Measurements from ENCODE around the gene OR2F2. TPM values are rescaled to one million over a fixed set of nuclear protein-coding genes. Genes with fewer than 3 reads are reported as not detected.

OR2F2 gene
- not detected for total RNA-seq
- long read RNA-seq = 0 reads

GRCh38 chr7:143934526-143935325 is at the start of gene OR2F2:
OR2F2 (plus strand) TSS chr7:143935233; CDS start chr7:143935233, 0 bp downstream.
- intact Hi-C loops (cut with micrococcal nuclease) = no loop called here
- DNase-seq (no peak), ATAC-seq (no peak)

GRCh38 chr7:143885951-143886350 is 49.1 kb upstream of the OR2F2 start:
- no peak for DNase-seq
- intact Hi-C loops (cut with micrococcal nuclease) = no loop called here
- ATAC-seq = no peak

- intact Hi-C loops (cut with micrococcal nuclease) = no loop called here
- no peak for ATAC-seq
- DNase-seq = no peak
Observed at GRCh38 chr7:143886826-143887477, 48.1 kb upstream of the OR2F2 start.

- DNase-seq = no peak
- ATAC-seq = no peak
- intact Hi-C loops (cut with micrococcal nuclease) = no loop called here
Observed at GRCh38 chr7:143889068-143889467, 46.0 kb upstream of the OR2F2 start.

- intact Hi-C loops (cut with micrococcal nuclease) = no loop called here
- no peak for DNase-seq
- no peak for ATAC-seq
Observed at GRCh38 chr7:143890558-143890957, 44.5 kb upstream of the OR2F2 start.

GRCh38 chr7:143891457-143891856 is 43.6 kb upstream of the OR2F2 start:
- intact Hi-C loops (cut with micrococcal nuclease) = no loop called here
- DNase-seq = no peak

GRCh38 chr7:143892527-143893300 is 42.3 kb upstream of the OR2F2 start:
- ATAC-seq = no peak
- intact Hi-C loops (cut with micrococcal nuclease) = no loop called here
- no peak for DNase-seq

More at GRCh38 chr7:143891457-143891856, 43.6 kb upstream of the OR2F2 start:
- ATAC-seq = no peak

GRCh38 chr7:143896667-143897066 is 38.4 kb upstream of the OR2F2 start:
- no peak for ATAC-seq
- intact Hi-C loops (cut with micrococcal nuclease) = no loop called here

GRCh38 chr7:143898810-143899209 is 36.2 kb upstream of the OR2F2 start:
- intact Hi-C loops (cut with micrococcal nuclease) = no loop called here
- ATAC-seq (no peak), DNase-seq (no peak)

More at GRCh38 chr7:143896667-143897066, 38.4 kb upstream of the OR2F2 start:
- DNase-seq = no peak

GRCh38 chr7:143900230-143900766 is 34.7 kb upstream of the OR2F2 start:
- DNase-seq (no peak), ATAC-seq (no peak)
- intact Hi-C loops (cut with micrococcal nuclease) = no loop called here

- intact Hi-C loops (cut with micrococcal nuclease) = no loop called here
- ATAC-seq = peak; percentile 64
- peak; percentile 68 for DNase-seq
Observed at GRCh38 chr7:143901332-143901667, 33.7 kb upstream of the OR2F2 start.

- ATAC-seq = peak; percentile 98
- DNase-seq = peak; percentile 98
- intact Hi-C loops (cut with micrococcal nuclease) = no loop called here
Observed at GRCh38 chr7:143901668-143902331, 33.2 kb upstream of the OR2F2 start, which contains the start of gene TCAF1. TCAF1 (minus strand) TSS chr7:143902176; CDS start chr7:143876608, 25,568 bp downstream.

- DNase-seq (peak; percentile 26), ATAC-seq (no peak)
- intact Hi-C loops (cut with micrococcal nuclease) = no loop called here
Observed at GRCh38 chr7:143902332-143902899, 32.6 kb upstream of the OR2F2 start.

GRCh38 chr7:143905509-143905908 is 29.5 kb upstream of the OR2F2 start:
- no peak for DNase-seq
- intact Hi-C loops (cut with micrococcal nuclease) = no loop called here
- ATAC-seq = no peak

GRCh38 chr7:143906151-143906550 is 28.9 kb upstream of the OR2F2 start:
- ATAC-seq = no peak
- intact Hi-C loops (cut with micrococcal nuclease) = no loop called here

GRCh38 chr7:143906895-143907294 is 28.1 kb upstream of the OR2F2 start:
- intact Hi-C loops (cut with micrococcal nuclease) = no loop called here
- ATAC-seq (no peak), DNase-seq (no peak)

More at GRCh38 chr7:143906151-143906550, 28.9 kb upstream of the OR2F2 start:
- DNase-seq = no peak

GRCh38 chr7:143908120-143908519 is 26.9 kb upstream of the OR2F2 start:
- intact Hi-C loops (cut with micrococcal nuclease) = no loop called here
- ATAC-seq (no peak), DNase-seq (no peak)

- DNase-seq (no peak), ATAC-seq (no peak)
- intact Hi-C loops (cut with micrococcal nuclease) = no loop called here
Observed at GRCh38 chr7:143909863-143910262, 25.2 kb upstream of the OR2F2 start.
